Esophagus squamous epithelium (tissue), 5 donors: Measurements from ENCODE around the gene MB. TPM values are rescaled to one million over a fixed set of nuclear protein-coding genes. Genes with fewer than 3 reads are reported as not detected.
"Not testable (repeated sequence)": the region's sequence is repeated elsewhere in the genome, so short reads cannot be mapped to it uniquely, and the experiment has no call there.

Experiments
- DNase-seq: peaks from one replicate; lab custom pipeline; 2025; lab: John Stamatoyannopoulos, UW
- H3K27ac ChIP-seq, 4 donors: fragments of 200-600 bp; sonication (generic); one replicate each; pipeline ENCODE4 v1.5.1; 2016 to 2019; ENCODE audit warnings: mild to moderate bottlenecking in 1 of 4
- H3K27me3 ChIP-seq, 4 donors: fragments of 200-600 bp; sonication (generic); 1 replicate in 3 of 4; 2 replicates in 1 of 4; pipeline versions ENCODE4 v1.5.1 to v1.6.0; 2017 to 2021; ENCODE audit warnings: antibody characterized with exemption in 1 of 4
- H3K36me3 ChIP-seq, 3 donors: fragments of 200-600 bp; sonication (generic); one replicate each; pipeline ENCODE4 v1.5.1; 2016 to 2019
- H3K4me1 ChIP-seq, 3 donors: fragments of 200-600 bp; sonication (generic); one replicate each; pipeline ENCODE4 v1.5.1; 2017 to 2019
- H3K4me3 ChIP-seq, 4 donors: fragments of 200-600 bp; sonication (generic); 1 replicate in 3 of 4; 2 replicates in 1 of 4; pipeline ENCODE4 v1.5.1; 2016 to 2019; ENCODE audit warnings: mild to moderate bottlenecking in 2 of 4, moderate library complexity in 1 of 4
- H3K9me3 ChIP-seq, 3 donors: fragments of 200-600 bp; sonication (generic); one replicate each; pipeline ENCODE4 v1.5.1; 2016 to 2019
- POLR2A ChIP-seq, 4 donors: fragments of 450-650 bp; IDR thresholded peaks; one replicate each; pipeline ENCODE4 v1.6.1; 2017; ENCODE audit warnings: antibody characterized with exemption in 4 of 4, mild to moderate bottlenecking in 4 of 4, moderate library complexity in 3 of 4
- WGBS, 2 donors: methylation state at CpG; one replicate each; pipeline ENCODE4 v1.1.5; 2018; 5-methylcytosine and 5-hydroxymethylcytosine counted together
- intact Hi-C: fragments of 100-400 bp; cut with DNase I; formaldehyde crosslinking; loops from one replicate; pipeline ENCODE4 v1.15.0; 2022
- total RNA-seq, 4 donors: library from RNA; depleted of rRNA; stranded (reverse); fragments of >200 nt; gene quantifications; one replicate each; pipeline ENCODE4 v1.1.0, GENCODE V29; 2016
- TF ChIP-seq, protein P1 (sequence below), 6 experiments: fragments of 450-650 bp in 4 of 6; fragments of 200-600 bp in 2 of 6; sonication (generic) in 2 of 6; IDR thresholded peaks; one replicate each; pipeline ENCODE4 v1.5.1; 2016 to 2019; ENCODE audit warnings: antibody characterized with exemption in 6 of 6, mild to moderate bottlenecking in 4 of 6, moderate library complexity in 4 of 6
- donor health status: DM: yes; HTN: yes; CAD: no.

The MB gene
- total RNA-seq, 4 donors from 2014 or later, result 0.44 to 11.8 (median 5.4) TPM; not detected in 1

DNA sequence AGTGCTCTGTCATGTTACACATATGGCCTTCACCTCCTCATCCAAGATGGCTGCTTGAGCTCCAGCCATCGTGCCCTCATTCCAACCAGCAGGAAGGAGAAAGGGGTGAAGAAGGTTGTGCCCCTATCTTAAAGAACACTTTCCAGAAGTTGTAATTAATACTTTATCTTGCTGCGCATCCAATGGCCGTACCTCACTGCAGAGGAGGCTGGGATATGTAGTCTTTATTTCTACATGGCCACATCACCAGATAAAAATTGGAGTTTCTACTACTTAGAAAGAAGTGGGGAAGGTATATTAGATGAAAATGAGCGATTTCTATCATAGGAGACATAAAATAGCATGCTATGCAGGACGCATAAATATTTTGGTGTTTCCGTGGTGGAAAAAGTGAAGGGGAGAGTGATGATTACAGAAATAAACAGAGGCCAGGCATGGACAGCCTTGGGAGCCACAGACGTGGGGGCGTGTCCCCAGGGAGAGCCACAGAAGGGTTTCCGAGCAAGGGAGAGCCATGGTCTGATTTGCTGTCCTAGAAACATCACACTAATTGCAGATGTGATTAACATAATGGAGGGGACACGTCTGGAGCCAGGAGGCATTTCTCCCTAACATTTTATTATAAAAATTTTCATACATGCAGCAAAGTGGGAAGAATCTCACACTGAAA, 8.8 kb upstream of the MB start:
- H3K36me3 ChIP-seq, result no peaks in the 10 kb centered on the region
- DNase-seq, result no peak
- 54 to 66% methylated on average over 10 of the region's 10 CpGs for WGBS, 2 donors
- intact Hi-C loops, result loop anchor here (10.0 kb wide), 2 partner anchors 299 to 499 kb away; no protein-coding TSS in a partner anchor
- H3K27ac ChIP-seq, result no peak overlapping the region
- no peak for TF ChIP-seq POLR2A (IDR thresholded peaks at IDR 0.05)
- TF ChIP-seq, protein P1, sequence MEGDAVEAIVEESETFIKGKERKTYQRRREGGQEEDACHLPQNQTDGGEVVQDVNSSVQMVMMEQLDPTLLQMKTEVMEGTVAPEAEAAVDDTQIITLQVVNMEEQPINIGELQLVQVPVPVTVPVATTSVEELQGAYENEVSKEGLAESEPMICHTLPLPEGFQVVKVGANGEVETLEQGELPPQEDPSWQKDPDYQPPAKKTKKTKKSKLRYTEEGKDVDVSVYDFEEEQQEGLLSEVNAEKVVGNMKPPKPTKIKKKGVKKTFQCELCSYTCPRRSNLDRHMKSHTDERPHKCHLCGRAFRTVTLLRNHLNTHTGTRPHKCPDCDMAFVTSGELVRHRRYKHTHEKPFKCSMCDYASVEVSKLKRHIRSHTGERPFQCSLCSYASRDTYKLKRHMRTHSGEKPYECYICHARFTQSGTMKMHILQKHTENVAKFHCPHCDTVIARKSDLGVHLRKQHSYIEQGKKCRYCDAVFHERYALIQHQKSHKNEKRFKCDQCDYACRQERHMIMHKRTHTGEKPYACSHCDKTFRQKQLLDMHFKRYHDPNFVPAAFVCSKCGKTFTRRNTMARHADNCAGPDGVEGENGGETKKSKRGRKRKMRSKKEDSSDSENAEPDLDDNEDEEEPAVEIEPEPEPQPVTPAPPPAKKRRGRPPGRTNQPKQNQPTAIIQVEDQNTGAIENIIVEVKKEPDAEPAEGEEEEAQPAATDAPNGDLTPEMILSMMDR (IDR thresholded peaks at IDR 0.05), result no peak
- H3K4me3 ChIP-seq, result no peak overlapping the region
- H3K4me1 ChIP-seq, result peaks cover 20 to 53% (median 26%) of the 10 kb centered on the region in 3 donors
- no peaks in the 10 kb centered on the region for H3K27me3 ChIP-seq
- no peaks in the 10 kb centered on the region for H3K9me3 ChIP-seq

- intact Hi-C loops, result loop anchor here (10.0 kb wide), 2 partner anchors 300 to 500 kb away; no protein-coding TSS in a partner anchor
- TF ChIP-seq, protein P1 (IDR thresholded peaks at IDR 0.05), result no peak
- TF ChIP-seq POLR2A (IDR thresholded peaks at IDR 0.05), result no peak
- no peak for DNase-seq
- Histone ChIP-seq H3K27ac (no peak overlapping the region), H3K9me3 (no peaks in the 10 kb centered on the region), H3K4me1 (peaks cover 17 to 48% (median 22%) of the 10 kb centered on the region in 3 donors), H3K27me3 (no peaks in the 10 kb centered on the region), H3K36me3 (no peaks in the 10 kb centered on the region), H3K4me3 (no peak overlapping the region)
- WGBS, 2 donors, result 70 to 79% methylated on average over 6 of the region's 6 CpGs
Measured at GRCh38 chr22:35624547-35624946, 7.4 kb upstream of the MB start.

DNA sequence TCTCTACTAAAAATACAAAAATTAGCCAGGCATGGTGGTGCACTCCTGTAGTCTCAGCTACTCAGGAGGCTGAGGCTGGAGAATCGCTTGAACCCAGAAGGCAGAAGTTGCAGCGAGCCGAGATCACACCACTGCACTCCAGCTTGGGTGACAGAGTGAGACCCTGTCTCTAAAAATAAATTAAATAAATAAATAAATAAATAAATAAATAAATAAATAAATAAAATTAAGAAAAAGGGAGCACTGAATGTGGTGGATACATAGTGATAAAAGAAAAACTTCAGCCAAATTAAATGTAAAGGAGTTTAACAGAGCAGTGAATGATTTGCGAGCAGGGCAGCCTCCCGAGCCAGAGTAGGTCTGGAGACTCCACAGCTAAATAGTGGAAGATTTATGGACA, 6.8 kb upstream of the MB start:
- H3K4me3 ChIP-seq, DNase-seq, H3K9me3 ChIP-seq, H3K27me3 ChIP-seq, H3K27ac ChIP-seq, H3K36me3 ChIP-seq: not testable (repeated sequence)
- intact Hi-C loops, result loop anchor here (10.0 kb wide), 2 partner anchors 301 to 501 kb away; no protein-coding TSS in a partner anchor
- peaks cover 17 to 42% (median 19%) of the 10 kb centered on the region in 3 donors for H3K4me1 ChIP-seq
- WGBS, 2 donors, result 94 to 95% methylated on average over 5 of the region's 5 CpGs

- no peak overlapping the region for H3K4me3 ChIP-seq
- 55 to 63% methylated on average over 3 to 4 of the region's 9 CpGs for WGBS, 2 donors
- no peak for DNase-seq
- H3K27ac ChIP-seq, result peak overlapping the region in 3 of 4 donors; percentile 45 to 60 (median 50)
- H3K27me3 ChIP-seq, result no peaks in the 10 kb centered on the region
- no peaks in the 10 kb centered on the region for H3K9me3 ChIP-seq
- TF ChIP-seq POLR2A (IDR thresholded peaks at IDR 0.05), result no peak
- TF ChIP-seq, protein P1 (IDR thresholded peaks at IDR 0.05), result no peak
- intact Hi-C loops, result loop anchor here (10.0 kb wide), 2 partner anchors 302 to 502 kb away; no protein-coding TSS in a partner anchor
- peaks cover 16 to 32% (median 17%) of the 10 kb centered on the region in 3 donors for H3K4me1 ChIP-seq
- H3K36me3 ChIP-seq, result no peaks in the 10 kb centered on the region
Measured at GRCh38 chr22:35622191-35622913, 5.2 kb upstream of the MB start.

- no peak overlapping the region for H3K4me3 ChIP-seq
- intact Hi-C loops, result loop anchor here (10.0 kb wide), 2 partner anchors 303 to 503 kb away; no protein-coding TSS in a partner anchor
- no peaks in the 10 kb centered on the region for H3K9me3 ChIP-seq
- peaks cover 16 to 25% (median 17%) of the 10 kb centered on the region in 3 donors for H3K4me1 ChIP-seq
- TF ChIP-seq, protein P1 (IDR thresholded peaks at IDR 0.05), result no peak
- TF ChIP-seq POLR2A (IDR thresholded peaks at IDR 0.05), result no peak
- 57 to 82% methylated on average over 5 to 6 of the region's 6 CpGs for WGBS, 2 donors
- H3K36me3 ChIP-seq, result no peaks in the 10 kb centered on the region
- H3K27me3 ChIP-seq, result no peaks in the 10 kb centered on the region
- peak overlapping the region in 1 of 4 donors; percentile 50 for H3K27ac ChIP-seq
- no peak for DNase-seq
Measured at GRCh38 chr22:35621451-35621850, 4.3 kb upstream of the MB start.
